Spleen (tissue), 7 donors: ENCODE results near the gene EPHA2.

ENCODE experiments used
- CTCF ChIP-seq, 11 experiments: fragments of 200-600 bp in 7 of 11; fragments of 450-650 bp in 4 of 11; sonication (generic) in 4 of 11; IDR thresholded peaks in 8 of 11; conservative IDR thresholded peaks in 3 of 11; 1 replicate in 7 of 11; 2 replicates in 4 of 11; pipeline versions ENCODE4 v1.4.0 to v1.8.0; 2016 to 2021; ENCODE audit warnings: antibody characterized with exemption in 11 of 11, inconsistent platforms in 4 of 11, mild to moderate bottlenecking in 1 of 11
- POLR2A ChIP-seq, 3 donors: fragments of 450-650 bp; IDR thresholded peaks; one replicate each; pipeline ENCODE4 v1.5.1; 2017; ENCODE audit warnings: antibody characterized with exemption in 3 of 3, mild to moderate bottlenecking in 1 of 3
- donor health status: DM: no; HTN: no; CAD: no; lungs with moderate emphysema.
- donor health status: DM: no; HTN: no; CAD: no.
- donor health status: DM: no; HTN: no; CAD: no.

- no peak for TF ChIP-seq CTCF (IDR thresholded peaks at IDR 0.05 in 8 of 11, conservative IDR thresholded peaks at IDR 0.05 in 3 of 11)
- no peak for TF ChIP-seq POLR2A (IDR thresholded peaks at IDR 0.05)
These were observed 10.2 kb upstream of the EPHA2 start for GRCh38 chr1:16166117-16166516.
